ENCODE results near the gene EIF6. TPM values are rescaled to one million over a fixed set of nuclear protein-coding genes. Genes with fewer than 3 reads are reported as not detected.

Gene EIF6
- total and polyA plus RNA-seq, 10 donors, result 50.5 to 121 (median 68.0) TPM

DNA sequence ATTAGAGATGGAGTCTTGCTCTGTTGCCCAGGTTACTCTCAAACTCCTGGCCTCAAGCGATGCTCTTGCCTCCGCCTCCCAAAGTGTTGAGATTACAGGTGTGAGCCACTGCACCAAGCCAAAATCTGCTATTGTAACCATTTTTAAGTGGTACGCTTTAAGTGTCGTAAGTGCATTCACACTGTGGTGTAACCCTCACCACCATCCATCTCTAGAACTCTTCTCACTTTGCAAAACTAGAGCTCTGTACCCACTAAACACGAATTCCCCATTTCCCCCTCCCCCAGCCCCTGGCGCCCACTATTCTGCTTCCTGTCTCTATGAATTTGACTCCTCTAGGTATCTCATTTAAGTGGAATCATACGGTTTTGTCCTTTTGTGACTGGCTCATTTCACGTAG lies 10.5 kb upstream of the EIF6 start:
- TF ChIP-seq POLR2AphosphoS5 (IDR thresholded peaks at IDR 0.05), result no peak
- TF ChIP-seq POLR2A (IDR thresholded peaks at IDR 0.05), result no peak
- TF ChIP-seq, protein P1, sequence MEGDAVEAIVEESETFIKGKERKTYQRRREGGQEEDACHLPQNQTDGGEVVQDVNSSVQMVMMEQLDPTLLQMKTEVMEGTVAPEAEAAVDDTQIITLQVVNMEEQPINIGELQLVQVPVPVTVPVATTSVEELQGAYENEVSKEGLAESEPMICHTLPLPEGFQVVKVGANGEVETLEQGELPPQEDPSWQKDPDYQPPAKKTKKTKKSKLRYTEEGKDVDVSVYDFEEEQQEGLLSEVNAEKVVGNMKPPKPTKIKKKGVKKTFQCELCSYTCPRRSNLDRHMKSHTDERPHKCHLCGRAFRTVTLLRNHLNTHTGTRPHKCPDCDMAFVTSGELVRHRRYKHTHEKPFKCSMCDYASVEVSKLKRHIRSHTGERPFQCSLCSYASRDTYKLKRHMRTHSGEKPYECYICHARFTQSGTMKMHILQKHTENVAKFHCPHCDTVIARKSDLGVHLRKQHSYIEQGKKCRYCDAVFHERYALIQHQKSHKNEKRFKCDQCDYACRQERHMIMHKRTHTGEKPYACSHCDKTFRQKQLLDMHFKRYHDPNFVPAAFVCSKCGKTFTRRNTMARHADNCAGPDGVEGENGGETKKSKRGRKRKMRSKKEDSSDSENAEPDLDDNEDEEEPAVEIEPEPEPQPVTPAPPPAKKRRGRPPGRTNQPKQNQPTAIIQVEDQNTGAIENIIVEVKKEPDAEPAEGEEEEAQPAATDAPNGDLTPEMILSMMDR (IDR thresholded peaks at IDR 0.05 in 8 of 11, conservative IDR thresholded peaks at IDR 0.05 in 3 of 11), result no peak
- Histone ChIP-seq H3K27me3 (replicated peaks in 1 of 7) (peaks cover 0 to 53% (median 7%) of the 10 kb centered on the region in 7 donors), H3K4me1 (peaks cover 0 to 9% (median 0%) of the 10 kb centered on the region in 6 donors), H3K4me3 (no peak overlapping the region), H3K9me3 (no peaks in the 10 kb centered on the region), H3K36me3 (no peaks in the 10 kb centered on the region), H3K27ac (no peak overlapping the region)
- intact Hi-C loops (cut with DNase I; ENCODE audit: low total_unique reads), result no loop called here
- 59 to 73% (median 66%) methylated on average over 8 of the region's 8 CpGs for WGBS, 5 donors
- DNase-seq, result no peak

DNA sequence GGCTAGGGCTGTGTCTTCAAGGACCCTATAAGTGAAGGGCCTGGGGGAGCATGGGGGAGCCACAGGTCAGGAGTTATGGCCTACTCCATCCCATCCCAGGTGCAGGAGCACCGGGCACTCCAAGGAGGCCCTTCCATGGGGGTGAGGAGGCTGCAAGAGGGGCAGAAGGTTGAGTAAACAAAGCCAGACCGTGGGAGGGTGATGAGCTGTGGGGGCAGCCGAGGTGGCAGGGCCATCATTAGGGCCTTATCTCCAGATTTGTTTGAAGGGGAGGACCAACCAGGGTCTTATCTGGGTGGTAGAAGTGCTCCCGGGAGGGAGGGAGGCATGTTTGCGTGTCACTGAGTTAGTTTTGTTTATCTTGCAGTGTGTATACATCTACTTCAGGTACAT lies 9.7 kb upstream of the EIF6 start:
- 67 to 82% (median 73%) methylated on average over 5 of the region's 5 CpGs for WGBS, 5 donors
- H3K27ac ChIP-seq, result no peak overlapping the region
- H3K9me3 ChIP-seq, result no peaks in the 10 kb centered on the region
- intact Hi-C loops (cut with DNase I; ENCODE audit: low total_unique reads), result no loop called here
- no peak overlapping the region for H3K4me3 ChIP-seq
- DNase-seq, result no peak
- H3K36me3 ChIP-seq, result no peaks in the 10 kb centered on the region
- H3K27me3 ChIP-seq (replicated peaks in 1 of 7), result peaks cover 0 to 53% (median 7%) of the 10 kb centered on the region in 7 donors
- peaks cover 0 to 9% (median 0%) of the 10 kb centered on the region in 6 donors for H3K4me1 ChIP-seq
- no peak for TF ChIP-seq POLR2AphosphoS5 (IDR thresholded peaks at IDR 0.05)
- no peak for TF ChIP-seq POLR2A (IDR thresholded peaks at IDR 0.05)
- TF ChIP-seq, protein P1 (IDR thresholded peaks at IDR 0.05 in 8 of 11, conservative IDR thresholded peaks at IDR 0.05 in 3 of 11), result no peak

DNA sequence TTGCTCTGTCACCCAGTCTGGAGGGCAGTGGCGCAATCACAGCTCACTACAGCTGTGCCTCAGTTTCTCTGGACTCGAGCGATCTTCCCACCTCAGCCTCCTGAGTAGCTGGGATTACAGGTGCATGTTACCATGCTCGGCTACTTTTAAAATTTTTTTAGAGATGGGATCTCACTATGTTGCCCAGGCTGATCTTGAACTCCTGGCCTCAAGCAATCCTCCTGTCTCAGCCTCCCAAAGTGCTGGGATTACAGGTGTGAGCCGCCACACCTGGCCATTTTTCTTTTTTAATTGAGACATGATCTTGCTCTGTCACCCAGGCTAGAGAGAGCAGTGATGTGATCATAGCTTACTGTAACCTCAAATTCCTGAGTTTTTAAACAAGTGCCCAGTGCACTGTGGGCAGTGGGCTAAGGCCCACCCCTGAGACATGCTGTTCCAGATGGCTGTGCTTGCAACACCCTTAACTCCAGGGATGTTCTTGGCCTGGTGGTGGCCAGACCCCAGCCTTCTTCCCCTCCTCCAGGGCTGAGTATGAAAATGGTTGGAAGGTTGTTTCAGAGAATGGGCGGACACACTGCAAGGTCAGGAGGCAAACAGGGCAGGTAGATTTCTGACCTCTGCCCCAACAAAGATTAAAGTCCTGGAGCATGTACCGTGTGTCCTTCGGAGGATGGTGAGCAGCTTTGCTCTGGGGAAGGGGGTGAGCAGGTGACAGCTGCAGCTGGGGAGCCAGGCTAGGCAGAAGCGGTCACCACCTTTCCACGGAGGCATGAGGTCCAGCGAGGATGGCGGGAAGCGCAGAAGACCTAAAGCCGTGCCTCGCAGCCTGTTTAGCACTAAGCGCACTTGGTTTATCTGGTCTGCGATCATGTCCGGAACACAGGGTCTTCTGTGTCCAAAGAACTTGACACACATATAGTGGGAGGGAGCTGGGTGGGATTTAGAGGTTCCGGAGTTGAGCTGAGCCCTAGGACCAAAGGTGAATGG lies 9.0 kb upstream of the EIF6 start:
- WGBS, 5 donors, result 91 to 92% (median 92%) methylated on average over 19 of the region's 19 CpGs
- DNase-seq, result peak; percentile 49

More for the DNA sequence above, 9.0 kb upstream of the EIF6 start:
- Histone ChIP-seq H3K27ac (no peak overlapping the region), H3K4me1 (peaks cover 0 to 9% (median 0%) of the 10 kb centered on the region in 6 donors), H3K27me3 (replicated peaks in 1 of 7) (peaks cover 0 to 53% (median 7%) of the 10 kb centered on the region in 7 donors), H3K9me3 (no peaks in the 10 kb centered on the region), H3K4me3 (no peak overlapping the region), H3K36me3 (no peaks in the 10 kb centered on the region)
- TF ChIP-seq, protein P1 (IDR thresholded peaks at IDR 0.05 in 8 of 11, conservative IDR thresholded peaks at IDR 0.05 in 3 of 11), result no peak
- TF ChIP-seq POLR2A (IDR thresholded peaks at IDR 0.05) (no peak), POLR2AphosphoS5 (IDR thresholded peaks at IDR 0.05) (no peak)
- intact Hi-C loops (cut with DNase I; ENCODE audit: low total_unique reads), result no loop called here
